SK-N-MC (cell line): ENCODE data around the gene SMC3.

Experiments
- DNase-seq: peaks from one replicate; pipeline ENCODE4 v3.0.0-alpha.2; 2011; ENCODE audit warnings: low read depth, low spot score
- H3K27ac ChIP-seq: fragments of 200-600 bp; sonication (generic); 2 replicates; pipeline ENCODE4 v1.5.1; 2016; ENCODE audit warnings: mixed run types
- H3K36me3 ChIP-seq: fragments of 200-600 bp; sonication (generic); 2 replicates; pipeline ENCODE4 v1.6.1; 2017; ENCODE audit warnings: antibody characterized with exemption, low read length, mixed read lengths; ENCODE audit not compliant: insufficient read depth
- H3K4me3 ChIP-seq: fragments of 200-600 bp; sonication (generic); 2 replicates; pipeline ENCODE4 v1.5.1; 2016
- H3K9ac ChIP-seq: fragments of 200-600 bp; sonication (generic); 2 replicates; pipeline ENCODE4 v1.8.0; 2017; ENCODE audit warnings: mixed run types, mixed read lengths; ENCODE audit not compliant: insufficient read length
- H3K9me3 ChIP-seq: fragments of 200-600 bp; sonication (generic); 2 replicates; pipeline ENCODE4 v1.6.1; 2017; ENCODE audit warnings: low read depth, mild to moderate bottlenecking, antibody characterized with exemption, low read length, moderate library complexity, mixed read lengths
- EZH2 ChIP-seq: fragments of 200-600 bp; sonication (generic); IDR thresholded peaks from one replicate; pipeline ENCODE4 v1.6.1; 2017; ENCODE audit warnings: antibody characterized with exemption
- FOXP2 ChIP-seq: optimal IDR thresholded peaks from 2 replicates; pipeline ENCODE3; 2011; ENCODE audit warnings: mild to moderate bottlenecking, moderate library complexity; ENCODE audit not compliant: insufficient read depth; ENCODE audit errors: extremely low read length, control extremely low read depth
- POLR2AphosphoS5 ChIP-seq: IDR thresholded peaks from 2 replicates; pipeline ENCODE4 v1.6.1; 2012; ENCODE audit warnings: mild to moderate bottlenecking, low read depth, low read length, borderline replicate concordance

Gene SMC3

GRCh38 chr10:110567201-110568054, at the start of gene SMC3:
Gene SMC3 (plus strand): TSS chr10:110567695. CDS start chr10:110567817, 122 bp downstream.
- Histone ChIP-seq H3K4me3 (peak within 1 kb of the TSS; percentile 86), H3K27ac (peak within 1 kb of the TSS; percentile 96), H3K9ac (peak within 1 kb of the TSS; percentile 94), H3K9me3 (no peaks in the 10 kb centered on the region), H3K36me3 (peaks cover 11% of the 10 kb centered on the region)
- peak; percentile 84 for TF ChIP-seq POLR2AphosphoS5
- no peak for TF ChIP-seq FOXP2
- DNase-seq: peak; percentile 61

- no peak for DNase-seq
- Histone ChIP-seq H3K36me3 (no peaks in the 10 kb centered on the region), H3K9ac (no peak overlapping the region), H3K27ac (no peak overlapping the region), H3K4me3 (no peak overlapping the region), H3K9me3 (no peaks in the 10 kb centered on the region)
- TF ChIP-seq EZH2: no peak
- TF ChIP-seq POLR2AphosphoS5: no peak
- TF ChIP-seq FOXP2: no peak
These were observed 45.0 kb upstream of the SMC3 start for GRCh38 chr10:110522365-110522988.

- no peak for TF ChIP-seq POLR2AphosphoS5
- TF ChIP-seq FOXP2: no peak
- no peak for TF ChIP-seq EZH2
- no peaks in the 10 kb centered on the region for H3K9me3 ChIP-seq
- no peaks in the 10 kb centered on the region for H3K36me3 ChIP-seq
- no peak overlapping the region for H3K9ac ChIP-seq
- H3K27ac ChIP-seq: no peak overlapping the region
- H3K4me3 ChIP-seq: no peak overlapping the region
- no peak for DNase-seq
These were observed 43.8 kb upstream of the SMC3 start for GRCh38 chr10:110523736-110524135.

GRCh38 chr10:110524179-110524858, 43.2 kb upstream of the SMC3 start:
- TF ChIP-seq POLR2AphosphoS5 (no peak), FOXP2 (no peak), EZH2 (no peak)
- Histone ChIP-seq H3K9ac (no peak overlapping the region), H3K4me3 (no peak overlapping the region), H3K27ac (no peak overlapping the region), H3K9me3 (no peaks in the 10 kb centered on the region), H3K36me3 (no peaks in the 10 kb centered on the region)
- DNase-seq: no peak

DNA sequence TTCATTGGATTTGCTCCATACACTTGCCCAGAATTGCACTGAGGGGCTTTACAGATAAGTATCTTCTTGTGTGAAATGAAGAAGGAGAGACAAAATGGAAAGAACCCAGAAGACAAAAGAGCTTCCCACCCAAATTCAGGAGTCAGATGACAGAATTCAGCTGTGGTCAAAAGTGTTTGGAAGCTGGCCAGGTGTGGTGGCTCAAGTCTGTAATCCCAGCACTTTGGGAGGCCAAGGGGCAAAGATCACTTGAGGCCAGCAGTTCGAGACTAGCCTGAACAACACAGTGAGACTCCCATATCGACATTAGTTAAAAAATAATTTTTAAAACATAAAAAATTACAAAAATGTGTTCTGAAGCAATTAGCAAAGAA, 42.6 kb upstream of the SMC3 start:
- Histone ChIP-seq H3K4me3 (no peak overlapping the region), H3K9ac (no peak overlapping the region), H3K27ac (no peak overlapping the region), H3K36me3 (no peaks in the 10 kb centered on the region), H3K9me3 (no peaks in the 10 kb centered on the region)
- DNase-seq: no peak
- TF ChIP-seq POLR2AphosphoS5: no peak
- no peak for TF ChIP-seq EZH2
- no peak for TF ChIP-seq FOXP2

DNA sequence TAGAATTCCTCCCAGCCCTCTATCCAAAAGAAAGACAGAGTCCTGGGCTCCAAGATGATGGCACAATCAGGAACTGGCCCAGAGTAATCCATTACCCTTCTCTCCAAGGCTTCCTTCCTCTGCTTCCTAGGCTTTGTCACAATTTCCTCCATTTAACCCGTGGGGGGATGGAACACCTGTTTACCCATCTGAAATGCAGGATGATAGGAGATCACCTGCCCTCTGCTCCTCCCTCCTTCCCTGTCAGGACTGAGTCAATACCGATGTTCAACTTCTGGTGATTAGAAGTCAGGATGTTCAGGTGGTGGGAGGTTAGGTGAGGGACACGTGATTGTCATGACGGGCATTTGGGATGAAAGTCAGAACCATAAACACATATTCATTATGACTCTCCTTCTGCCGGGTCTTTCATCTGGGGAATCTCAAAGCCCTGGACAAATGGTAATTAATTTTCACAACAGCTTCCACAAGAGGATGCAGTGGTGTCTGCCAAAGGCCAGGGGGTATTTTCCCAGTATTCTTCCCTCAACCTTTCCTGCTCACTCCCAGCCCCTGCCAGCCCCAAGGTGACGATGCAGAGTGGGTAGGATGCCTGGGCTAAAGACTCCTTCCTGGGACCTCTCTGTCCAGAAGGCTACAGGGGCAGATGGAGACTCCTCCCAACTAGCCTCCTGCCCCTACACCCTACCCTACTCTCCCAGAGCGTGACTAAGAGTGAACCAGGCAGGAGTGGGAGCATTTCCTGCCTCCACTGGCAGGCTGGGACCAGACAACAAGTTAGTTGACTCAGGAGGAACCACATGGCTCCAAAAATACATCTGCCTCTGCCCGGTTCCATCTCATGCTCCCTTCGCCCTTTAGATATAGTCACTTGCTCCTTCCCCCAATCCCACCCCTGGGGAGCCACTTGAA, 41.9 kb upstream of the SMC3 start:
- TF ChIP-seq EZH2 (no peak), FOXP2 (no peak), POLR2AphosphoS5 (no peak)
- no peak overlapping the region for H3K9ac ChIP-seq
- no peaks in the 10 kb centered on the region for H3K9me3 ChIP-seq
- H3K4me3 ChIP-seq: no peak overlapping the region
- no peak for DNase-seq
- H3K36me3 ChIP-seq: no peaks in the 10 kb centered on the region
- no peak overlapping the region for H3K27ac ChIP-seq

DNA sequence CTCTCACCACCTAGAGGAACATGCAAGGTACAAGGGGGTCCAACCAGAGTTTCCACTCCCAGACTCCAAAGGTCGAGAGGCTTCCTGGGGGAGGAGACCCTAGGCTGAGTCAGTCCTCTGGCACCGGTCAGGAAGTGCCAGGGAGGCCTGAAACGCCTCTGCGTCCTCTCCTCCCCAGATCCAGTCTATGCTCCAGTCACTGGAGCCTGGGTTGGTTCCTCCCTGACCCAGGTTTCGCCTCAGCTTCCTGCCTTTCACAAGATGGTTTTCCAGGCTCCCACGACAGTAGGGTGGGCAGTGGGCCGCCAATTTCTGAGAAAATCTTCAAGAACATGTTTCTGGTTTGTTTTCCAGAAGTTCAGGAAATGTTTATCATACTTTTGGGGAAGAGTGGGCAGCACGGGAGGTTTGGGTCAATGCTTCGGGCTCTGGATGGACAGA, 39.7 kb upstream of the SMC3 start:
- H3K27ac ChIP-seq: no peak overlapping the region
- no peak overlapping the region for H3K9ac ChIP-seq
- TF ChIP-seq POLR2AphosphoS5 (no peak), FOXP2 (no peak)
- no peaks in the 10 kb centered on the region for H3K9me3 ChIP-seq
- H3K4me3 ChIP-seq: no peak overlapping the region
- no peaks in the 10 kb centered on the region for H3K36me3 ChIP-seq
- no peak for DNase-seq
